Measurements from ENCODE around the gene TMUB1.

Gene TMUB1

DNA sequence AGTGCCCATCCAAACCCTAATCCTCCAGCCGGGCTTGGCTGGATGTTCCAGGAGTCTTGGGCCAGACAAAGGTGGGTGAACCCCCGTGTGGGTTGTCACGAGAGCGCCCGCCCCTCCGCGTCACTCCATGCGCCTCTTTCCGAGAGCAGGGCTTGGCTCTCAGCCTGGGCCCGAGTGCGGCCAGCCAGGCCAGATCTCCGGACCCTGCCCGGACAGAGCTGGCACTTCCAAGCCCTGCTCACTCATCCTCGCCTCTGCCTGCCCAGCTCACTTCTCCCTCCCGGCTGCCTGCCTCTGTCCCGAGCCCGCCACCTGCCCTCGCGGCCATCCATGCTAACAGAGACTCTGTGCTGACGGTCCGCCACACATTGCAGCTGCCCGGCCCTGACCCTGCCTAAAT is 37.6 kb upstream of the TMUB1 start:
- DNase-seq: no peak

DNA sequence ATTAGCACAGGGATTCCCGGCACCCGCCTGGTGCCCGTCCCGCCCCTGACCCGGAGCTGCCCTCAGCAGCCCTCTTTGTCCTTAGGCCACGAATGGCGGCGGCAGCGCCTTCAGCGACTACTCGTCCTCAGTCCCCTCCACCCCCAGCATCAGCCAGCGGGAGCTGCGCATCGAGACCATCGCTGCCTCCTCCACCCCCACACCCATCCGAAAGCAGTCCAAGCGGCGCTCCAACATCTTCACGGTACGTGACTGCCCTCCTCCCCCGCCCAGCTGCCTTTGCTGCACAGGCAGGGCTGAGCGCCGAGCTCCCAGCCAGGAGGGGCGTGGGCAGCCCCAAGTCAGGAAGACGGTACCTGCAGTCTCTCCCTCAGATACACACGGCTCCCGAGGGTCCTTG is 36.6 kb upstream of the TMUB1 start:
- DNase-seq: no peak

DNA sequence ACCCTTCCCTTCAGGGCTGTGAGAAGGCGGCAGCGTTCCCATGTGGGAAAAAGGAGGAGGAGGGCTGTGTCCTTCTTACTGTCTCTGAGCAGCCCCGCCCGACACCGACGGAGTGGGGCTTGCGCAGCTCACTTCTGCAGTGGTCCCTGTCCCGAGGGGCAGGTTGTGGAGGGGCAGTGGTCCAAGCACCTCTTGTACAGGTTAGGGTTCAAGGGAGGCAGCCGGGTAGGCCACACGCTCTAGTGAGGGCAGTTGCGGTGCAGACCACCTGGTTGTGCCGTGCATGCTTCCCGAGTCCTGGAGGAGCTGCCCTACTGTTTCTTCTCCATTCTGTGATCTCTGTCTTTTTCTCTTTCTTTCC is 35.7 kb upstream of the TMUB1 start:
- no peak for DNase-seq

DNA sequence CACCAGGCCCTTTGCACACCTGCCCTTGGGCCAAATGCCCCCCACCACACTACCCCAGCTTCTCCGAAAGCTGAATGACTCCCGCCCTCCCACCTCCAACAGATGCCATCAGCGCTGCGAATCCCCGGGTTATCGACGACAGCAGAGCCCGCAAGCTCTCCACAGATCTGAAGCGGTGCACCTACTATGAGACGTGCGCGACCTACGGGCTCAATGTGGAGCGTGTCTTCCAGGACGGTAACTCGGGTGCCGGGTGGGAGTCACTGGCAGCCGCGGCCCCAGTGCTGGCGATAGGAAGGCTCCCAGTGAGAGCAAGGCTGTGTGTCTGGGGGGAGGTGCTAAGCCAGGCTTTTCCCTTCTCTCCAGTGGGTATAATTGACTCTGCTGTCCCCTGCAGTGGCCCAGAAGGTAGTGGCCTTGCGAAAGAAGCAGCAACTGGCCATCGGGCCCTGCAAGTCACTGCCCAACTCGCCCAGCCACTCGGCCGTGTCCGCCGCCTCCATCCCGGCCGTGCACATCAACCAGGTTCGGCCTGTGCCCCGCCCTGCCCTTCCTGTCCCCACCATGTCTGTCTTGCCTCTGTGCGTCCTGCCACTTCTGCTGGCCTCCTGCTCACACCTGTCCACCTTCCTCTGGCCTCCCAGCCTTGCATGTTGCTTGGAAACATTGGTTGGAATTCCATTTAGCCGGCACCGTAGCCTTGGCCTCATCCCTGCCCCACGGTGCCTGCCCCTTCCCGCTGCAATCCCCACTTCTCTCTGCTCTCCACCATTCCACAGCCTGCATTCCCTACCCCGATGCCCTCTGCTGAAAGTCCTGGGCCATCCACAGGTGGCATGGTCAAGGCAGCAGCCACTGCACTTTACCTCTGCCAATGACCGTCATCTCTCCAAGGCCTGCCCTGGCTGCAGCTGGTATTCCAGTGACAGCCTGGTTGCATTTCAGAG is 35.1 kb upstream of the TMUB1 start:
- DNase-seq: no peak

DNA sequence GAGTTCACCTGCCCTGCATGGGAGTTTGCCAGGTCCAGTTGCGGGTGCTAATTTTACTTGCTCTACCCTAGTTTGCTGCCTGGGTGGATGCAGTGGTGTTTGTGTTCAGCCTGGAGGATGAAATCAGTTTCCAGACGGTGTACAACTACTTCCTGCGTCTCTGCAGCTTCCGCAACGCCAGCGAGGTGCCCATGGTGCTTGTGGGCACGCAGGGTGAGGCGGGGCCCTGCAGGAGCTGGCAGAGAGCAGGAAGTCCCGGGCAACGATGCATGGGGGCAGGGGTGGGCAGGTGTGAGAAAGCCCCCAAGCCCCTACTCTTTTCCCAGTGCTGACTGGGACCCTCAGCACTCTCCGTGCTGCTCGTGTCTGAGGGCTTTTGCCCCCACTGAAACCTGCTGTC is 34.3 kb upstream of the TMUB1 start:
- peak; percentile 37 for DNase-seq

DNA sequence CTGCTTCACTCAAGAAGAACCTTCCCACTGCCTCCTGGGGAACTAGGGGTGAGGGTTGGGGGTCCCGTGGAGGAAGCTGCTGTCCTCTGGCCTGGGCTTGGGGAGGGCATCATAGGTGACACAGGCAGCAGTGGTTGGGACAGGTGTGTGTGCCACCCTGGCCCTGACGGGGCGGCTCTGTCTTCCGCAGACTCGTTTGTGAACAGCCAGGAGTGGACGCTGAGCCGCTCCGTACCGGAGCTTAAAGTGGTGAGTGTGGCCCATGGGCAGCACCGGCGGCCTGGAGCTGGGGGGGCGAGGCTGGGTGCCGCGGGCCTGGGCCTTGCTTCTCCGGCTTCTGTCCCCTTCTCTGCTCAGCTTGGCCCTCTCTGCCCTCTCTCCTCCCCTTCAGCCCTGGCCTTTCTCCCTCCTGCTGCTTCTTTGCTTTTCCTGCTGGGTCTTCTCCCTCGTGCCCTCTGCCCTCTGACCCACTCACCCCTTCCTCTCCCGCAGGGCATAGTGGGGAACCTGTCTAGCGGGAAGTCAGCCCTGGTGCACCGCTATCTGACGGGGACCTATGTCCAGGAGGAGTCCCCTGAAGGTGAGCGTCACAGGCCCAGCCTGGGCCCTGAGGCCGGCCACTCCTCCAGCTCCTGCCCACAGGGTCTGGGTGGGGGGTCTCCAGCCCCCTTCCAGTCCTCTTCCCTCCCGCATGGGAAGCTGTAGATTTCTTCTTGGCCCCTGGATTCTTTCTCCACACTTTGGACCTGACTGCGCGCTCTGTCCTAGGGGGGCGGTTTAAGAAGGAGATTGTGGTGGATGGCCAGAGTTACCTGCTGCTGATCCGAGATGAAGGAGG is 33.5 kb upstream of the TMUB1 start:
- DNase-seq: no peak

DNA sequence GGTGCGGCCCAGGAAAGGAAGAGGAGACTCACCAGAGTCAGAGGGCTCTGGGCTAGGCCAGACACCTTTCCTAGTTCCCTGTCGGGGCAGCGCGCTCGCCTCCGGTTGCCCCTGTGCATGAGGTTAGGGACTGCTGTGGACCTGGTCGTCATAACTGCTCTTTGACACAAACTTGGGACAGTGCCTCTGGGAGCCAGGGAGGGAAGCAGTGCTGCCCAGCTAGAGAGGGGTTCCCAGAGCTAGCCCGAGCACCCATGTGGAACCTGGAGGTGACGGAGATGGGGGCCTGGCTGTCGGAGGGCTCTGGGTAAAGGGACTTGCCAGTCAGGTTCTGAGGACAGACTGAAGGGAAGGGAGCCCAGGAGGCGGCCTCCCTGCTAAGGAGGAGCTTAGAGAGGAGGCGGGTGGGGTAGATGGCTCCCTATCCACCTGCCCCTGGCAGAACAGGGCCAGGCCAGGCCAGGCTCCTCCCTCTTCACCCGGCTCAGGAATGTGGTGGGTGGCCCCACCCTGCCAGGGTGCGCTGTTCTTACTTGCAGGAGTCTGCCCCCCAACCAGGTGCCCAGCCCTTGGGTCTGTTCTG is 32.6 kb upstream of the TMUB1 start:
- no peak for DNase-seq

DNA sequence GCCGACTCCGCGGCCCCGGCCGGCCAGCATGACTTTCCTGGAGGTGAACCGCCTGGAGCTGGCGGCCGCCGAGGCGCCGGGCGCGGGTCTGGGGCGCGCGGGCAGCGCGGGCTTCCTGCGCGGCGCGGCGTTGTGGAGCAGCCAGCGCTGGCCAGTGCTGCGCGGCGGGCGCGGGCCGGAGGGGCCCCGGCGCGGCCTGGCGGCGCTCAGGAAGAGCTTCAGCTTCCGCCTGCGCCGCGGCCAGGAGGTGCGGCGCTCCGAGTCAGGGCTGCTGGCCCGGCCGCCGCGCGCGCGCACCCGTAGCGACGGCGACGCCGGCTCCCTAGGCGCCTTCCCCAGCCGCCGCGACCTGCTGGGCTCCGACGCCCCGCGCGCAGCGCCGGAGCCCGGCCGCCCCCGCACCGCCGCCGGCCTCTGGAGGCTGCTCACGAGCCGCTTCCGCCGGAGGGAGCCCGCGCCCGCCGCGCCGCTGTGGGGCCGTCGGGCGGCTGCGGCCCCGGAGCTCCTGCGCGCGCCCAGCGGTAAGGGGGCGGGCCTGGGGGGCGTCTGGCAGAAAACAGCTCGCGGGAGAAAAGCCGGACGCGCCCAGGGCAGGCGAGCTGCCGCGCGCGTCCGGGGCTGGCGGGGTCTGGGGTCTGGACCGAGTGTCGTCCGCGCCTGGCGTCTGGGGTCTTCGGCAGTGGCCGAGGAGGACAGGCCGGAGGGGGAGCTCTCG is 32.0 kb upstream of the TMUB1 start:
- peak; percentile 60 for DNase-seq

DNA sequence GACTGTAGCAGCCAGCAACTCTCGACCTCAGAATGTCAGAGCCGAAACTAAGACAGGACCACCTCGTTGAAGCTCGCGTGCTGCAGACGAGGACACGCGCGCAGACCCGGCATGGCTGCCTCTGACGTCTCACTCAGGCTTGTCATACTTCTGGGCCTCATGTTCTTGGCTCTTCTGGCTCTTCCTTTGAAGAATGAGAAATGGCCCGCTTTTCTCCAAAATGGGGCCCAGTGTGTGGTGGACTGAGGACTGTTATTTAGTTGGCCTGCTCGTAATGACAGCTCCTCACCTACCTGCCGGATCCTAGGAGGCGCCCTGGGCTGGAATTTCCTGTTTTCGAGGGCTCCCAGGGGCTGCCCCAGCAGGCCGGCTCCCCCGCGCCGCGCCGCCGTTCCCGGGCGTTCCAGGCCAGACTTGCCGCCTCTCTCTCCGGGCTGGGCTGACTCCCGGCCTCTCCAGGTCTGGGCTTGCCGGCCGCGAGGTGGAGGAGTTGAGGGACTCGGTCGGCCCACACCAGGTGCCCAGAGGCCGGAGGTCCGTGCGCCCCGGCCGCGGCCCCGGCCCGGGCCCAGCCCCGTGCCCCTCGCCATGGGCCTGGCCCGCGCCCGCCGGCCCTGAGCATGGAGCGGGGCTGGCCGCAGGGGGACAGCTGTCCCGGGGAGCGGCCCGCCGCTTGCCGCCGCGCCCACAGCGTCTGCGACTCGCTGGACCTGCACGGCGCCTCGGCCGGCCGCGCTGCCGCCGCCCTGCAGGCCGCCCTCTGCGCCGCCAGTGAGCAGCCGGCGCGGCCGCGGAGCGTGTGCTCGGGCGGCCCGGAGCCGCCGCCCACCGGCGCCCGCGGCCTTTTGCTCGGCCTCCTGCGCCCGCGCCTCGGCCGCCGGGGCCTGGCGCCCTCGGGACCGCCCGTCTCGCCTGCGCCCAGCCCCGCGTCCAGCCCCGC is 31.1 kb upstream of the TMUB1 start:
- DNase-seq: no peak

DNA sequence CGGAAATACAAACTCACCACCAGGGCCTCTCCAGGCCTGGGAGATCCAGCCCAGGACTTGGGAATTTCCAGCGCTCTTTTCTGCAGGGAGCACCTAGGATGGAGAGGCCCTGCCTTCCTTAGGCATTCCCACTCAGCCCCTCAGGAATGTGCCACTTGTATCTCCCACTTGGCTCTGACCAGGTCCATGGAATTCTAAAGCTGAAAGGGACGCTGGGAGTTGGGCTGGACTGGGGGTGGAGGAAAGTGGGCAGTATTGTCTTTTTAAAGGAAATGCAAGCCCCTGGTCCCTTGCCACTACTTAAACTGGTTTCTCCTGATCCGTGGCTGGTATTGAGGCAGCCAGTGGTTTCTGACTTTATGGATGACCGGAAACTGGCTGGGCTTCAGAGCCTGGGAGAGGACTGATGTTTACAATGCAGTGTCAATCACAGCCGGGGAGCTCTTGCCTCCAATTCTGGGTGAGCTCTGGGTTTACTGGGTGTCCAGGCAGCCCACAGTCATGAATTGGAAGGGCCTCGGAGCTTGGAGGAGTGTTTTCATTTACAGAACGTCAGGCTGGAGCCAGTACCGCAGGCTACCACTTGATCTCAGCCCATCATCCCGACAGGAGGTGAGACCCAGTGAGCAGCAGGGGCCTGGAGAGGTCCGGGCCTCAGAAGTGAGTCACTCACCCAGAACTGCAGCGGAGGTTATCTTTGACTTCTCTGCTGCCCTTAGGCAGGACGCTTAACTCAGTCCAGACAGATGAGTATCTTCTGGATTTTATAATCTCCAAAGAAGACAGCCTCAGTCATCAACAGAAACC is 30.3 kb upstream of the TMUB1 start:
- no peak for DNase-seq

DNA sequence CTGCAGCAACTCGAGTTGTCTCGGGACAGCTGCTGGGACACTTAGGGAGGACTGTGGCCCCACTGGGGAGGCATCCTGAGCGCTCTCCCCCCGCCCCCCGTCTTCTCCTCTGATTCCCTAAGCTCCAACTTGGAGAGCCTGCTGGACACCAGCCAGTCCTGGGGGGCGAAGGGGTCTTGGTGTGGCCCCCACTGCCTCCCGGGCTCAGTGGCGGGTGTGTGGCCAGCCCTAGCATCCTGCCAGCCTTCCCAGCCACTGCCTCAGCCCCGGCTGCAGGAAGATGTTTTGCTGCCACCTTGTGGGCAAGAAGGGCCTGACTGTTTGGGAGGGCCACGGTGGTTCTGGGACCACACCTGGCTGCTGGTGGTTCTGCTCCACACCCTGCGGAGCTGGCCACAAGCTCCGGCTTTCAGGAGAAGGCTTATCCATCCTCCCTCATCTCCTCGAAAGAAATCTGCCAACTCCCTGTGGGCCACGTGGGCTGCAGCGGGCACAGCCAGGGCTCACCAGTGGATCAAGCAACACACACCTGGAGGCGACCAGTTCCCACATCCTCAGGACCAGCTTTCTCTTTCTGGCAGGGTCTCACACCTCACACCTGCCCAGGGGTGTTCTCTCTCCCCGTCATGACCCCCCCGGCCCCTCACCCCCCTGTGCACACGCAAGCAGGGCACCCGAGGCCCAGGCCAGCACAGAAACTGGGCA is 27.8 kb upstream of the TMUB1 start:
- DNase-seq: peak; percentile 84

DNA sequence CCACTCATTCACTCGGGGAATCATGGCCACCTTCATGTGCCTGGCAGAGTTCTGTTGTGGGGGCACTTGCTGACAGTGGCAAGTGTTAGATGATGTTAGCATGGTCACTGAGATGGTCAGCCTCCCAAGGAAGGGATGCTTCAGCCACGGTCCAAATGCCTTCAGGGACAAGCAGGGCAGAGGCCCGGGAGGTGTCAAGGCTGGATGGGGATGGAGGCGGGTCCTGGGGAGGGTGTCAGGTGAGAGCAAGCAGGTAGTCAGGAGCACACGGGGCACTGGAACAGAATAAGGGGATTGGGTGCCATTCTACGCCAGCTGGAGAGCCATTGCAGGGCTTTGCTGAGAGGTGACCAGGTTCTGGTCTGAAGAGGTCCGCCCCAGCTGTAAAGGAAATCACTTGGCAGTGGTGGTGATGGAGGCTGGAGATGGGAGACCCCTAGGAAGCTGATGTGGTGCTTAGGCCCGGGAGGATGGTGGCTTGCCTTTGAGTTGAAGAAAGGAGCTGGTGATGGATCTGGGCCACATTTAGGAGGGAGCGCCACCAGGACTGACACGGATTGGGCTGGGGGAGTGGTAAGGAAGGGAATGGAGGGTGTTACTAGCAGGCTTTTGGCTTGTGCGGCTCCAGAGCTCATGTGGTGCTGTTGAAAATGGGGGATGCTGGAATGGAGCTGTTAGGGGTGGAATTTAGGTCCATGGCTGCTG is 27.1 kb upstream of the TMUB1 start:
- DNase-seq: no peak

DNA sequence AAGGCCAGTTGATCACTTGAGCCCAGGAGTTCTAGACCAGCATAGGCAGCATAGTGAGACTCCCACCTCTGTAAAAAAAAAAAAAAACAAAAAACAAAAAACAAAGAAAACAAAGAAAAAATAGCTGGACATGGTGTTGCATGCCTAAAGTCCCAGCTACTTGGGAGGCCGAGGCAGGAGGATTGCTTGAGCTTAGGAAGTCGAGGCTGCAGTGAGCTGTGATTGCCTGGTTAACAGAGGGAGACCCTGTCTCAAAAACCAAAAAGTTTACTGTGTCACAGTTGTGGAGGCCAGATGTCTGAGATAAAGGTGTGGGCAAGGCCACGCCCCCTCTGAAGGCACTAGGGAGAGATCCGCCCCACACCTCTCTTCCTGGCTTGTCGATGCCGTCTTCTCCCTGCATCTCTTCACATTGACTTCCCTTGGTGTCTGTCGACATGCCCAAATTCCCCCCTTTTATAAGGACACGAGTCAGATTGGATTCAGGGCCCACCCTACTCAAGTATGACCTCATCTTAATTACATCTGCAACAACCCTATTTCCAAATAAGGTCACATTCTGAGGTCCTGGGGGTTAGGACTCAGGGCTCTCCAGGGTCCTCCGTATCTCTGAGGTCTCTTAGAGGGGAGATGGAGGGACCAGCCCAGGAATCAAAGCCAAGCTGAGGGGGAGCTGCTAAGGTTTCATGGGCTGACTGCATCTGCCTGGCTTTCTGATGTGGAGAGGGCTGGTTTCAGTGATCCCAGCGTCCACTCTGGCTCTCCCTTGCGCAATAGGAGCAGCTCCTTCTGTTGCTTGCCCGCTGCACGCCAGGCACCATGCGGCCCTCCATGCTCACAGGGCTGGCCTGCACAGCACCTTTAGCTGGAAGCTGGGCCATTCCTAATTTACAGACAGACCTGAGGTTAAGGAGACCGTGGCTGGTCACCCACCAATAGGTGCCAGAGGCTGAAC is 26.1 kb upstream of the TMUB1 start:
- no peak for DNase-seq

DNA sequence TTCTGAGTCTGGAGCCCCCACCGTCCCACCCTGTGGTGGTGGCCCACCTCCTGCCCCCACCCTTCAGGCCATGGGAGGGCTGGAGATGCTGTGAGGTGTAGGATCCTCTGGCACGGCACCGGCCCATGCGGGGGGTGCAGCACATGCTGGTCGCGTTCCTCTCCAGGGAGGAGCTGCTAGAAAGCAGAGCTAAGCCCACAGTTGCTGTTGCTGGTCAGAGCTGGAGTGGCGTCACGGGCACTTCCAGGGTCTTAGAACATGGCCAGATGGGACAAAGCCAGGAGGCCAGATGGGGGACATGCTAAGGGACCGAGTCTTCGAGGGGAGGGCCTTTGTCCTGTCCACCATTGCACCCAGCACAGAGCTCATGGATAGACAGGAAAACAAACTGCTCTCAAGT is 24.6 kb upstream of the TMUB1 start:
- DNase-seq: no peak

DNA sequence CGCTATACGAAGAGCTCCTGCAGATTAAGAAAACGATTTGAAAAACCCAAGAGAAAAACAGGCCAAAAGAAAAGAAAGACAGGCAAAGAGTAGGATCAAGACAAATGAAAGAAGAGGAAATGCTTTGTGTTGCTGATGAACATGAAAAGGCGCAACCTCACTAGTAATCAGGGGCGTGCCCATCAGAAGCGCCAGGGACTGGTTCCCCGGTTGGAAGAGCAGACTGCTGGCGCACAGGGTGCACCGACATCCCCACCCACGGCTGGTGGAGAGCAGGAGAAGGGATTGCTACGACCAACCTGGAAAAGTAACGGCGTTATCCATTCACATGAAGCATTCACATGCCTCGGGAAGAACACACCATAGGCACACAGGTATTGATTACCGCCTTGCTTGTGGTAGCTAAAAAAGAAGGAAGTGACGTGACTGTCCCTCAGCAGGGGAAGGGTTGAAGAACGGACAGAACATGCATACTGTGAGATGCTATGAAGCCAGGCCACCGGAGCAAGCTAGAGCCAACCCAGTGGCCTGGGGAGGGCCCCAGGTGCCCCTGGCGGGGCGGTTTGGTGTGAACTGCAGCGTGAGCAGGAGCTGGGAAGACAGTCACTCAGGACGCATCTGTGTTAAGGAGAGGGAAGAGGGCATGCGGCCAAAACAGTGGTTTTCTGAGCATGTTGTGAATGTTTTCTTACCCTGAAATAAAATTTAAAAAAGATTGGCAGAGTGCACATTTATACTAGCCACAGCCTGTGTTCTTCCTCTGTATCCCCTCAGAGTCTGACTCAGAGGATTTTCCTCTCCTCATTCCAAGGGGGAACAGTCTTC is 21.3 kb upstream of the TMUB1 start:
- no peak for DNase-seq

DNA sequence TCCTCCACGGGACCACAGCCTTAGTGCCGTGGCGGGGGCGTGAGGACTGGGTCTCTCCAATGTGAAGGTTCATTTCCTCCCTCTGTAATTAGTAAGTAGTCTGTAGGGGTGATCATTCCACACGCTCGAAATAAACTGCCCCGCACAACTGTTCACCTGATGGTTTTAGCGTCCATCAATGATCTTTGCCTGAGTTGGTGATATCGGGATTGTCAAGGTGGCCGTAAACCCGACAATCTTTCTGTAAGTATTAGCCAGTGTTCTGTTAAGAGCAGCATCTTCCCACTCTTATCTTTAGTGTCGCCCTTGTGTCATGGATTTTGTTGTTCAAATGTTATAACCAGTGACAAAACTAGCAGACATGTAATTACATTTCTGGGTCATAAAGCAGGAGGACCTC is 20.7 kb upstream of the TMUB1 start:
- DNase-seq: no peak

DNA sequence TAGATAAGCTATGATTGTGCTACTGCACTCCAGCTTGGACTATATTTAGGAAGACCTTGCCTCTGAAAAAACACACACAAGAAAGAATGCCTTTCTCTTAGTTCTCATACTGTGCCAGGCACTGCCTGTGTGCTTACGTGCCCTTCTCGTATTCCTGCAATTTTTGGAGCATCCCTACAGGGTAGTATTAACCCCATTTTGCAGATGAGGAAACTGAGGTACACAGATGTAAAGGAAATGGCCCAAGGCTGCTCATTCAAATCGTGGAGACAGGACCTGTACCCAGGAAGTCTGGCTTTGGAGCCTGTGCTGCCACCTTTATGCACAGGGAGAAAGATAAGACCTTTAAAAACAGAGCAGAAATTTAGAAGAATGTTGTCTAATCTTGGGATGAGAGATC is 19.7 kb upstream of the TMUB1 start:
- DNase-seq: no peak
